ENCODE measurements around the gene BAIAP2L2. TPM values are rescaled to one million over a fixed set of nuclear protein-coding genes. Genes with fewer than 3 reads are reported as not detected.

BAIAP2L2 gene
- polyA plus RNA-seq, 1 donor from 2014 or later: 2.3 TPM

DNA sequence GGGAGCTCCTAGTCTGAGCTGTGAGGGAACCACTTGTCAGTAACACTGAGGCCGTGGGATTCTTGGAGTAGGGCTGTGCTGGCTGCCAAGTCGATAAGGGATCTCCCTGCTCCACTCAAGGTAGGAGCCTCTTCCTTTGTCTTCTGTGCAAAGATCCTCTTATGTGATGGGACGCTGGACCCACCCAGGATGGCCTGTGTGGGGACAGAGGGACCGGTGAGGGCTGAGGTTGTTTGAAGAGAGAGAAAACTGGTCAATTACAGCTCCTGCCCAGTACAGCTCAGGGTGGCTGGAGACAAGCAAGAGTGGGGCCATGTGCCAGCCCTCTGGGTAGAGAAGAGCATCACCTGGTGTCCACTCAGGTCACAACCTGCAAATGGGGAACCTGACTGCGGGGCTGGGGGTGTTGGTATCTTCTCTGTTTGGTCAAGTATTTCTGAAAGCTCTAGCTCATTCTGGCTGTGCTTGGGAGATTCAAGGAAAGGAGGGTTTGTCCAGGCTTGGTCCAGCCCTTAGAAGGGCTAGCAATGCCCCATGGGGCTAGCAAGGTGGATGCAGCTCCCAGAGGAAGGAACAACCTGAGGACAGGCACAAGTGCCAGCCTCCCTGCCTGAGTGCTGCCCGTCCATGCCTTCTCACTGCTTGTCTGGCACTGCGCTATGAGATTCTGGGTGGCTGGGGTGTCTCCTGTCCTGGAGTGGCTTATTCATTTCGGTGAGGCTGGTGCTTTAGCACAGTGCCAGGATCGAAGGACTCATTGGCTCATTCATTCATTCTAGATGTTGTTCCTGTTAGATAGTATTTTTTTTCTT lies 27.6 kb upstream of the BAIAP2L2 start:
- H3K9me3 ChIP-seq (ENCODE audit: low read length): no peaks in the 10 kb centered on the region
- no peaks in the 10 kb centered on the region for H3K9me2 ChIP-seq (ENCODE audit: insufficient read depth, low read length)
- no peak overlapping the region for H3K4me2 ChIP-seq (ENCODE audit: low read length)
- H3K79me2 ChIP-seq (replicated peaks; ENCODE audit: insufficient read depth, low read length): no peaks in the 10 kb centered on the region
- TF ChIP-seq, protein P1, sequence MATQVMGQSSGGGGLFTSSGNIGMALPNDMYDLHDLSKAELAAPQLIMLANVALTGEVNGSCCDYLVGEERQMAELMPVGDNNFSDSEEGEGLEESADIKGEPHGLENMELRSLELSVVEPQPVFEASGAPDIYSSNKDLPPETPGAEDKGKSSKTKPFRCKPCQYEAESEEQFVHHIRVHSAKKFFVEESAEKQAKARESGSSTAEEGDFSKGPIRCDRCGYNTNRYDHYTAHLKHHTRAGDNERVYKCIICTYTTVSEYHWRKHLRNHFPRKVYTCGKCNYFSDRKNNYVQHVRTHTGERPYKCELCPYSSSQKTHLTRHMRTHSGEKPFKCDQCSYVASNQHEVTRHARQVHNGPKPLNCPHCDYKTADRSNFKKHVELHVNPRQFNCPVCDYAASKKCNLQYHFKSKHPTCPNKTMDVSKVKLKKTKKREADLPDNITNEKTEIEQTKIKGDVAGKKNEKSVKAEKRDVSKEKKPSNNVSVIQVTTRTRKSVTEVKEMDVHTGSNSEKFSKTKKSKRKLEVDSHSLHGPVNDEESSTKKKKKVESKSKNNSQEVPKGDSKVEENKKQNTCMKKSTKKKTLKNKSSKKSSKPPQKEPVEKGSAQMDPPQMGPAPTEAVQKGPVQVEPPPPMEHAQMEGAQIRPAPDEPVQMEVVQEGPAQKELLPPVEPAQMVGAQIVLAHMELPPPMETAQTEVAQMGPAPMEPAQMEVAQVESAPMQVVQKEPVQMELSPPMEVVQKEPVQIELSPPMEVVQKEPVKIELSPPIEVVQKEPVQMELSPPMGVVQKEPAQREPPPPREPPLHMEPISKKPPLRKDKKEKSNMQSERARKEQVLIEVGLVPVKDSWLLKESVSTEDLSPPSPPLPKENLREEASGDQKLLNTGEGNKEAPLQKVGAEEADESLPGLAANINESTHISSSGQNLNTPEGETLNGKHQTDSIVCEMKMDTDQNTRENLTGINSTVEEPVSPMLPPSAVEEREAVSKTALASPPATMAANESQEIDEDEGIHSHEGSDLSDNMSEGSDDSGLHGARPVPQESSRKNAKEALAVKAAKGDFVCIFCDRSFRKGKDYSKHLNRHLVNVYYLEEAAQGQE (IDR thresholded peaks at IDR 0.05; ENCODE audit: borderline replicate concordance): no peak
- no peak overlapping the region for H3K9ac ChIP-seq (ENCODE audit: low read length)
- H3K36me3 ChIP-seq (ENCODE audit: insufficient read depth, low read length): no peaks in the 10 kb centered on the region
- H2AFZ ChIP-seq (ENCODE audit: low read depth, low read length): no peak overlapping the region
- H3K4me3 ChIP-seq (ENCODE audit: low read length): no peak overlapping the region
- H4K20me1 ChIP-seq (ENCODE audit: insufficient read depth): no peaks in the 10 kb centered on the region
- no peak overlapping the region for H3K27ac ChIP-seq (ENCODE audit: low read length)
- H3K27me3 ChIP-seq (ENCODE audit: insufficient read depth, low read depth, low read length): no peaks in the 10 kb centered on the region
- no peaks in the 10 kb centered on the region for H3F3A ChIP-seq (ENCODE audit: insufficient read depth, low read length, poor library complexity, severe bottlenecking)

GRCh38 chr22:38136607-38137006 lies 26.1 kb upstream of the BAIAP2L2 start:
- Histone ChIP-seq H3K27me3 (ENCODE audit: insufficient read depth, low read depth, low read length) (no peaks in the 10 kb centered on the region), H3K9me3 (ENCODE audit: low read length) (no peaks in the 10 kb centered on the region), H3K9me2 (ENCODE audit: insufficient read depth, low read length) (no peaks in the 10 kb centered on the region), H3K27ac (ENCODE audit: low read length) (no peak overlapping the region), H4K20me1 (ENCODE audit: insufficient read depth) (no peaks in the 10 kb centered on the region), H3K36me3 (ENCODE audit: insufficient read depth, low read length) (no peaks in the 10 kb centered on the region), H3K79me2 (replicated peaks; ENCODE audit: insufficient read depth, low read length) (no peaks in the 10 kb centered on the region), H3K4me3 (ENCODE audit: low read length) (no peak overlapping the region), H3K4me2 (ENCODE audit: low read length) (no peak overlapping the region), H3F3A (ENCODE audit: insufficient read depth, low read length, poor library complexity, severe bottlenecking) (no peaks in the 10 kb centered on the region), H3K9ac (ENCODE audit: low read length) (no peak overlapping the region), H2AFZ (ENCODE audit: low read depth, low read length) (no peak overlapping the region)
- no peak for TF ChIP-seq CTCF (IDR thresholded peaks at IDR 0.05; ENCODE audit: poor library complexity, severe bottlenecking)
- TF ChIP-seq, protein P1 (IDR thresholded peaks at IDR 0.05; ENCODE audit: borderline replicate concordance): no peak

All from neural cell (in vitro differentiated cells).